Stimulated activated naive CD8-positive, alpha-beta T cell treated with anti-CD3 and anti-CD28 coated beads, Interleukin-15, Interleukin-2, amounts not matched to agents 100 U/mL and 50 U/mL, for 24 hours (primary cell): ENCODE results near the gene FAM53B.

Experiments
- ATAC-seq: fragments of 150-1000 bp; cut with Tn5 transposase; one replicate; pipeline ENCODE4 v1.10.0; 2021
- DNase-seq: peaks from one replicate; pipeline ENCODE4 v3.0.0; 2021

Gene FAM53B

DNA sequence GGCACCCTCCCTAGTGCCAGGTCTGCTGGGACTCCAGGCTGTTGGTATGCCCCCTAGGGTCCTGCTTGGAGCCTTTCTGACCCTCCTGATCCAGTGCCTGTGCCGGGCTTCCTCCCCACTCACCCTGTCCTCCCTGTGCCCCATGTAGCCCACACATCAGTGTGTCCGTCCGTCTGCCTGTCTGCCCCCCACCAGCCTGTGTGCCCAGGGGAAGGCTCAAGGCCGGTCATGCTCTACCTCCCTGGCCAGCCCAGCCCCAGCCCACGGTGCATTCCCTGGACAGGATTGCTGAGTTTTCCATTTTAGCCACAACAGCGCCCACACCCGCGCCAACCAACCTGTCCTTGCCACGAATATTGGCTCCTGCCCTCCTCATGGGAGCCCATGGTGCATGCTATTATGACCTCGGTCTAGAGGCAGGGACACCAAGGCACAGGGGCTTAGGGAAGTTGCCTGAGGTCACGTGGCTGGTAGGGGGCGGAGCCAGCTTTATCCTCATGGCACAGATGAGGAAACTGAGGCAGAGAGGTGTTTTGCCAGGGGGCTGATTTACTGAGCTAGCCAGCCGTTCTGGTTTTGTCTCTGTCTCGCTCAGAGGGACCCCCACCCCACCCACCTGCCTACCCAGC, 136.0 kb downstream of the FAM53B start:
- ATAC-seq (no peak), DNase-seq (no peak)

DNA sequence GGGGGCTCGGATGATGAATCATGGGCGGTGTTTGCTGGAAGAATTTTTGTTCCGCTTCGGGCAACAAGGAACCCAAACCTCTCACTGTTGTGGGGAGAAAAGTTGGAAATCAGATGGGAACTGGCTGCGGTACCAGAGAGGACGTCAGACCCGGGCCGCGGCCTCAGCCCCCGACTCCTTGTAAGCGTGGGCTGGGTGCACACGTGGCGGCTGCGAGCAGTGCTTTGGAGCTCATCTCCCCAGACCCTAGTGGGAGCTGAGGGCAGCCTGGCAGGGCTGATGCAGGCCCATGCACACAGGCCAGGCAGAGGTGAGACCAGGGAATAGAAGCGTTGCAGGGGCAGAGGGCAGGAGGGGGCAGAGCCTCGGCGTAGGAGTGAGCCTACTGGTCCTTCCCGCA, 136.5 kb downstream of the FAM53B start:
- DNase-seq (no peak), ATAC-seq (no peak)

DNA sequence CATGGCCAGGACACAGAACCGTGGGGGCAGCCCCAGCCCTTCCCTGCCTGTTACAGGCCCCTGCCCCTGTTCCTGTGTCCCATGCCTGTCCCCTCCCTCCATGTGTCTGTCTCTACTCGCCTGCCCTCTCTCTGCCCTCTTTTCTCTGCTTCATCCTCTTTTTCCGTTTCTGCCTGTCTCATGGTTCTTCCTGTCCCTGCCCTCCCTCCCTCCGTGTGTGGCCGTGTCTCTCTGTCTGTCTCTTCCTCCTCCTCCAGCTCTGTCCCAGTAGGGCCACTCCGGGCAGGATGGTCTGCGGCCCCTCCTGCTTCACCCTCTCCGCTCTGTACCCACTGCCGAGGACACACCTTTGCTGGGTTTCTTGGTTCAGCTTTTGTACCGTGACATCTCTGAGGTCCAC, 137.4 kb downstream of the FAM53B start:
- DNase-seq: no peak
- ATAC-seq: no peak

DNA sequence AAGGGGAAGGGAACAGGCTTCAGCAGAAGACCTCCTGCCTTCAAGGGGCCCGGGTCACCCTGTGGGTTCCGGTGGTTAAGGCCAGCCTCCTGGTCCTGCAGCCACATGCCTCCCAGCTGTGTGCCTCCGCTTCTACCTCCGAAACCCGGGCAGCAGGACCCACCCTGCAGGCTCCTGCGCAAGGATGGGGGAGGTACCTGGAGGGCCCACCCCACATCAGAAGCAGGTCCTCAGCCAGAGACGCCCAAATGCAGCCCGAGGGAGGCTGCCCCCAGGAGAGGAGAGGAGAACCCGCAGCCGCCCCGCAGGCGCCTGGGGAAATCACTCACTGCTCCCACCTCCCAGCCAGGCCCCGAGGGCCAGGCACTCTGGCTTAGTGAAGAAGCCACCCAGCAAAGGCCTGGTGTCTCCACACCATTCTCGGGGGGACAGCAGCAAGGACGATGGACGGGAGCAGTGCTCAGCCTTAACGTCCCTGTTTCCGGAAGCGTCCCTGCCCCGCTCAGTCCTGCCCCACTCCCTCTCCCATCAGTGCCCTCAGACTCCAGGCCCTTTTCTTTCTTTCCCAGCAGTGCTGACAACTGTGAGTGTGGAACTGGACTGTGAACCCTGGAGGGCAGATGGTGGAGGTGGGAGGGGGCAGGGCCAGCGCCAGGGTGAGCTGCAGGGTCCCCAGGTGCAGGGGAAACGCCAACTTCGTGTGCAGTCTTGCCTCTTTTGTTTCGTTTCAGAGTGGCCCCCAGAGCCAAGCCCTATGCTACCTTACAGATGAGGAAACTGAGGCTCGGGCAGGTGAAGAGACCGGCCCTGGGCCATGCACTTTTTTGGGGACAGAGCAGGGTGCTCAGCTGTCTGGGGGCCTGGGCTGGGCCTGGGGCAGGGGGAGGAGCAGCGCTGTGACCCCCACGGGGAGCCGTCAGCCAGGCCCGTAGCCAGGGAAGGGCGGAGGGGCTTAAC, 138.0 kb downstream of the FAM53B start:
- no peak for DNase-seq
- ATAC-seq: no peak

DNA sequence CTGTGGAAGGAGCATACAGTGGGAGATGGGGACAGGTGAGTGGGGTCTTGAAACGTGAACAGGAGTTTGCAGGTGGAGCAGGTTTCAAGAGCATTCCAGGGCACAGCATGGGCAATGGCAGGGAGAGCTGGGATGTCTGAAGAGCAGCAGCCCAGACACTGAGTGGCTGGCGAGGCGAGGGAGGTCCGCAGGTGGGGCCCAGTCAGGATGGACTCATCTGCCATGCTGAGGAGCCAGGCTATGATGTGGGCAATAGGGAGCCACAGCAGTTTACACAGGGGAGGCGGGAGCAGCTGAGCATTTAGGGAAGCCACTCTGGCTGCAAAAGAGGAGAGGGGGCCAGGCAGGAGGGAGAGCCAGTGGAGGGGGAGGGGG, 138.7 kb downstream of the FAM53B start:
- DNase-seq: no peak

DNA sequence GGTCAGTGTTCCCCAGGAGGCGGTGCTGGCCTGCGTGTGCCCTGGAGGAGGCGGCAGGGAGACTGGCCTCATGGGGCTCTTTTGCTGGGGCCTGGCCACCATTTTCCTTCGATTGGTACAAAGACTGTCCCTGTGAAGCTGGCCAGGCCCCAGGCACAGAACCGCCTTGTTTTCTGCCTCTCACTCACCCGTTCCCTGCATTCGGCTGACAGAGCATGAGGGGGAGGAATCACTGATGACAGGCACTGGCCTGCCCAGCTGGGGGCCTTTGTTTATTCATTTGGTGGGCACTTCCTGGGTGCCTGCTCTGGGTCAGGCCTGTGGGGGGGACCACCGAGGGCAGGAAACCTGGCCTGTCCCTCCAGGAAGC, 139.2 kb downstream of the FAM53B start:
- DNase-seq (no peak), ATAC-seq (no peak)

More for the DNA sequence above, 138.7 kb downstream of the FAM53B start:
- no peak for ATAC-seq

DNA sequence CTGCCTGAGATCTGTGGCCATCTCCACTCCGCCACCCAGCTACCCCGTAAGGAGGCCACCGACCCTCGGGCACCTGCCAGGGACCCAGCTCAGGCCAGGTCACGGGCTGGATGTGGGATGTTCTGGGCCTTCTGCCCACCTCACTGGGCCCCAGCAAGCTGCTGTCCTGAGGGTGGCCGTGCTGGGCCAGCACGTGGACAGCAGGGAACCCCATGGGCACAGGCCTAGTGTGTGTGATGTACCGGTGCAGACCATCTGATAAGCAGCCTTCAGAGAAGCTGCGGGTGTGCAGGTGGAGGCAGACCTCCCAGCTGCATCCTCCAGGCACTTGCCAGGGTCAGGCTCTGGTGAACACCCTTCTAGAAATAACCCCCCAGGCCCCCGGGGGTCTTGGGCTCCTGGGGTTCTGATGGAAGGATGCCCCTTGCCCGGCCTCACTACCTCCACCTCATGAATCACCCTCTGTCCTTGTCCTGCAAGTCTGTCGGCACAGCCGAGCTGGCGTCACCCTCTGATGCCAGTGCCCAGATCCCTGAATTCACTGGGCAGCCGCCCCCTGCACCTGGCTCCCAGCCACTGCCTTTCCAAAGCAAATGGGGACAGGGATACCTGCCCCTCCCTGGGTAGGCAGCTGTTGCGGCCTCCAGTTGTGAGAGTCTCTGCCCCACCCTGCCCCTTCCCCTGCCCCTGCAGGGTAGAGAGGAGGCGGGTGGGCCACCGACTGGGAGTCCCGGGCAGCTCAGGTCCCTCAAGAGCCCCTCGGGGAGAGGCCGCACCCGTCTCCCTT, 139.8 kb downstream of the FAM53B start:
- DNase-seq (peak; percentile 3), ATAC-seq (no peak)

DNA sequence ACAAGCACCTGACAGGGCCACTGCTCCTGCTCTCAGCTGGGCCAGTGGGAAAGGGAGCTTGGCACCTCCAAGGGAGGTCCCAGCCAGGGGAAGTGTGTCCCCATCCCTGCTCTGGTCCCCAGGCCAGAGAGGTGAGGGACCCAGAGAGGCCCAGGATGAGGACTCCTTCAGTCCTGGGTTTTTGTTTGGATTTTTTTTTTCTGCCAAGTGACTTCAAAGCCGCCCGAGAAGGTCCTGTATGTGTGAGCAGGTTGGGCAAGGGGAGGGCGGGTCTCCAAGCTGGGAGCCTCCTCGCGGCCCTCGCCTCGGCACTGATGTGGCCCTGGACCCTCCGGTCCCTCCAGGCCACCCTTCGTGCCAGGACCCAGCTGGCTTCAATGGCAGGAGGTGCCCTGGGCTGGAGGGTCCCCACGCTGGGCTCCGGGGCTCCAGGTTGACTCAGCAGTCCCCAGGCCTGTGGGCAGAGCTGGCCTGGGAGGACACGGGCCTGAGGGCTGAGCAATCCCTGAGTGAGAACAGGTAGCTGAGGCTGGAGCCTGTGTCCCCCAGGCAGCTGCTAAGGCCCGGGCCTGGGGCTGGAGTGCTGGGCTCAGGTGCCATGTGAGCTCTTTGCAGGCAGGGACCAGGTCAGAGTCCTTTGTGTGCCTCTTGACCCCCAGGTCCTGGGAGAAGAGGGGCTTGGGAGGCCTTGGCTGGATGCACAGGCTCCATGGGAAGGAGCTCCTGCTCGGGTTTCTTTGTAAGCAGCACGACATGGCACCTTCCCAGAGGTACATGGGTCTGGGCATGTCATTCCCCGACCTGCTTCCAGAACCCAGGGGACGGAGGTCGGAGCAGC, 140.6 kb downstream of the FAM53B start:
- ATAC-seq (no peak), DNase-seq (peak; percentile 3)

DNA sequence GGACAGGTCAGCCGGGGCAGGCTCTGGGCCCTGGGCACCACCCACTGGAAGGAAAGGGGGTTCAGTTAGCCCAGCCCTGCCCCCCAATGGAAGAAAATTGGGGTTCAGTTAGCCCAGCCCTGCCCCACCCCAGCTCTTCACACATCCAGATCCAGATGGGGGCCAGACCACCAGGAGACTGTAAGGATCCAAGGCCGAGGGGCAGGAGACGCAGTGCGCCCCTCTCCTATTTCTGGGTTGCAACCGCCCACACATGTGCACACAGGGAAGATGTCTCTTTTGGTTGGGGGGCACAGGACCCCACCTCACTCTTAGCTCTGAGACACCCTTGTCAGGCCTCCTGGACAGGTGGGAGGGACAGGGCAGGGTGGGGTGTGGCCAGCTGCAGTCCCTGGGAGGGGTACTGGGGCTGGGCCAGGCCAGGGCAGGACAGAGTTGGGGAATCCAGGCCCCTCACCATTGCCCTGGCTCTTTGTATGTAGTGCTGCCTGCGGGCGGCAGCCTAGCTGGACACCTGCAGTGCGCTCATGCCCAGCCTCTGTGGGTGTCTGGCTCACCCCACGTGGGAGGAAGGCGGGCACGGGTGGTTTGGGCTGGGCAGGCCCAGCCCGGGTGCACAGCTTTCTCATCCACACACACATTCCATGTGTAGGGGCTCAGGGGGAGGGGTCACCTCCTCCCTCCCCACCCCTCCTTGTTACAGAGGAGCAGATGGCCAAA, 141.4 kb downstream of the FAM53B start:
- ATAC-seq (no peak), DNase-seq (peak; percentile 4)

DNA sequence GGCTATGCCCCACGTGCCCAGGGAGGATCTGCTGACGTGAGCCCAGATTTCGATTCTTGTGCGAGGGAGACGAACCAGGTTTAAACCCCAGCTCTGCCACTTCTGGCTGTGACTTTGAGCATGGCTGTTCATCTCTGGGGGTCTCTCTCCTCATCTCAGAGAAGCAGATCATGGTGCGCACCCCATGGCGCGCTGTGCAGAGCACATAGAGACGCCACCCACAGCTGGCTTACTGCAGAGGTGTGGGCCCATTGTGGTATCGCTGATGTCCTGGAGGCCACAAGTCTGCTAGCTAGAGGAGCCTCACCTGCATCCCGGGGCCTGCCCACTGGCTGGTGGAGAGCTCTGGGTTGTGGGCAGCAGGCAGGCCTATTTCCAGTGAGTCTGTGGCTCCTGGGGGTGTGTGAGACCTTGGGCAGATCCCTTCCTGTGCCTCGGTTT, 142.0 kb downstream of the FAM53B start:
- ATAC-seq: no peak

DNA sequence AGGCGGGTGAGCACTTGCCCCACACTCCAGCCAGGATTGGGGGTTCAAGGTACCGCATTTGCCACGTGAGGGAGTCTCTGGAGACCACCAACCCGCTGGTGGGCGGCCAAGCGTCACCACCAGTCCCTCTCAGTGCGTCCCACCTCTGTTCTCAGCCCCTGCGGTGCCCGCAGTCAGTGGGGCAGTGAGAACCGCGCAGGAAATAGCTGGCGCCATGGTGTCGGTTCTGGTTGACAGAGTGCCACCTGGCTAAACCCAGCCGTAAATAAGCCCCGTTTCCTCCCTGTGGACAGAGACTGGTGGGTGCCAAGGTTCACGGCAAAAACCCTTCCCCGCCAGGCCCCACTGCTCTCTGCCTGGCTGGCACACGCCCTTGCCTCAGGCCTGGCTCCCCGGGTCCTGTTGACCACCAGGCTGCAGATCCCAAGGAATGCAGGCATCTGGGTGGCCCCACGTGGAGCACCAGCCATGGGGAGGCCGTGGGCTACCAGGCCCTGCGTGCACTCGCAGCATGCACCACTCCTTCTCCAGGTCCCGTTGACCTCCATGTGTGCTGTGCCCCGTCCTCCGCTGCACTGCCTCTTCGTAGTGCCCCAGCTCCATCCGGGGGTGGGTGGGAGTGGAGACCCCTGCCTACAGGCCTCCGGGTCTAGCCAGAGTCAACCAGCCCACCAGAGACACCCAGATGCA, 142.6 kb downstream of the FAM53B start:
- ATAC-seq (peak; percentile 45), DNase-seq (peak; percentile 28)

More for the DNA sequence above, 142.0 kb downstream of the FAM53B start:
- DNase-seq: peak; percentile 2

DNA sequence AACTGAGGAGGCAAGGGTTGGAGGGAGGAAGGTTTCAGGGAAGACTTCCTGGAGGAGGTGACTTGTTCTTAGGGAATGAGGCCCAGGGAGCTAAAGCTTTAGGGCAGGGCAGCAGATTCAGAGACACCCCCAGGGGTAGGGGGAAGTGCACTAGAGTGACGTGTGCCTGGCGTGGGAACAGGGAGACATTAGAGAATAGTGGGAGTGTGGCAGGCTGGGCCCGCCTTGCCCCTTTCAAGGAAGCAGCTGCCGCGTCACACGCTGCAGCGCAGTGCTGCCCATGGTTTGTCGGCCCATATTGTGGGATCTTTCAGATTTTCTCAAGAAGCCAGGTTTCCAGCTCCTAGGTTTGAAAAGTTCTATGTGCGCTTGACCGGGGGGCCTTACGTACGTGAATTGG, 143.2 kb downstream of the FAM53B start:
- ATAC-seq (no peak), DNase-seq (no peak)

DNA sequence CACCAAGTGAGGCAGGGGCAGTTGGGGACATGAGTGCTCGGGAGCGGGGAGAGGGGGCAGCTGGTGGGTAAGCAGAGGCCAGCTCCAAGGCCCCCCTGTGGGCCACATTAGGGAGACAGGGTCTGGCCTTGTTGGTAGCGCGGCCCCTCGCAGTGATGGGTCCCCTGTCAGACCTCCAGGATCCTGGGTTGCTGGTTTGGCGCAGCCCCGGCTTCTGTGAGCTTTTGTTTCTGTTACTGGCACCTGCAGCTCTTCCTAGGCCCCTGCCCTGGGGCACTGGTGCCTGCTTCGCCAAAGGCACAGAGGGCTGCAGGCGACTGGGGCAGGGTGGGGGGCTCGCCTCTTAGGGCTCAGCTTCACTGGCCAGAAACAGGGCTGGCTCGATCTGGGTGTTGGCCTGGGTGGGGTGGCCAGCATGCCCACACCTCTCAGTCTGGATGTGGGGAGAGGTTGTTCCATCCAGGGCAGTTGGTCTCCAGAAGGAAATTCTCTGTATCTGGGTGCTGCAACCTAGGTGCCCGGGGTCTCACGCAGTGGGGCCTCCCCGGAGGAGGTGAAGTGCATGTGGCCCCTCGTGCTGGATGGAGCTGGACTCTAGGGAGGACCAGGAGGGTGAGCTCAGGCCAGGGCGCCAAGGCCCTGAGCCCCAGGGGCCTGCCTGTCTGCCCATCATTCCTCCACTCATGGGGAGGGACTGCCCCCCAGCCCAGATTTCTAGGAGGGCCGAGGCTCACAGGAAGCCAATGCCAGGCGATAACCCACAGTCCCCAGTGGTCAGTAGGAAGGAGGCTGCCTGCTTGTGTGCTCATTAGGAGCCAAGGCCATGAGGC, 143.9 kb downstream of the FAM53B start:
- DNase-seq (no peak), ATAC-seq (no peak)

DNA sequence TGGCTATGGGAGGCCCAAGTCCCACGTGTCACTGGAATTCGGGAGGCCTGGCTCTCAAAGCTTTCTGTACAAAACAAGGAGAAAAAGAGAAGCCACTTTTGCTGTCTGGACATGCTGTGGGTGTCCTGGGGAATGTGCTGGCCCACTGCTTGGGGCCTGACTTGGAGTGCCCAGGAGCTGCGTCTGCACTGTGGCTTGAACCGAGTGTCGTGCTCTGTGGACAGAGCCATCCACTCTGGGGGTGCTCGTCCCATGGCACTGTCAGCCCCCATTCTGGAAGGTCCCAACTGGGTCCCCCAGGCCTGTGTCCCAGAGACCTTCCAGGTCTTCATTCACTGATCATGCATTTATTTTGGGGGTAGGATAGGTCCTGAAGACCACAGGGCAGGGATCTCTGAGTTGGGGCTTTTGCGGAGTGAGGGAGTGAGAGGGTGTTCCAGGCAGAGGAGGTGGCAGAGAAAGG, 144.6 kb downstream of the FAM53B start:
- ATAC-seq: no peak
- DNase-seq: no peak

DNA sequence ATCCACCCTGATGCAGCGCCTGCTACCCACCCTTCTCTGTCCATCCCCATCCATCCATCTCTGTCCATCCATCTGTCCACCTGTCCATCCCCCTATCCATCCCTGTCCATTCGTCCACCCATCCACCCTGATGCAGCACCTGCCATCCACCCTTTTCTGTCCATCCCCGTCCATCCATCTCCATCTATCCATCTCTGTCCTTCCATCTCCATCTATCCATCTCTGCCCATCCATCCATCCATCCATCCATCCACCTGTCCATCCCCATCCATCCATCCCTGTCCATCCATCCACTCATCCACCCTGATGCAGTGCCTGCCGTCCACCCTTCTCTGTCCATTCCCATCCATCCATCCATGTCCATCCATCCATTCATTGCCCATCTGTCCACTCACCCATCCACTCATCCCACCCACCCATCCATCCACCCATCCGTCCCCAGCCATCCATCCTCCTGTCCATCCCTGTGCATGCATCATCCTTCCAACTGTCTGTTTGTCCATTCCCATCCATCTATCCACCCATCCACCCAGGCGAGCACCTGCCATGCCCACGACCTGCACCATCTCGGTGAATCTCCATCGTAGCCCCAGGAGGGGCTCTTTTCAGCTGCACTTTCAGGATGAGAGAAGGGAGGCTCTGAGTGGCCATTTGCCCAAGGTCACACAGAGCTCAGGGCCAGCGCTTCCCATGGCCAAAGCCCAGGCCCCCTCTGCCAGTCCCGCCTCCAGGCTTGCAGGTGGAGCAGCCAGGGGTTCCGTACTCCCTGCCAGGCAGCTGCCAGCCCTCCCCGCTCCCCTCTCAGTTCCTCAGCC, 145.2 kb downstream of the FAM53B start:
- ATAC-seq (no peak), DNase-seq (no peak)

DNA sequence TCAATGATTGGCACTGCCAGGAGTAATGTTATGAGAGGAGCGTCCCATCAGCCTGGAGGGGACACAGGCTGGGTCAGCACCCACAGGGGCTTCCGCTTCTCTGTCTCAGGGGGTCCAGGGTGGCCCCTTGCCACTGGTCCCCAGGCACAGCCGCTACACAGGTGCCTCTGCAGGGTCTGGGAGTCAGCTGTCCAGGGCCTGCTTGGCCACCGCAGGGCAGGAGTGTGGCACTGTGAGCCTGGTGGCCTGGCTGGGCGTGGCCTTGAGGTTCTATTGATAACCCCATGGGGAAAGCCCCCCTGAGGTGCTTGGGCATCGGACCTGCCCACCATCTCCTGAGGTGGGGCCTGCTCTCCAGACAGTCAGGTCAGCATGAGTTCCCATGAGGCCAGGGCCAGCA, 146.0 kb downstream of the FAM53B start:
- no peak for ATAC-seq
- DNase-seq: no peak

DNA sequence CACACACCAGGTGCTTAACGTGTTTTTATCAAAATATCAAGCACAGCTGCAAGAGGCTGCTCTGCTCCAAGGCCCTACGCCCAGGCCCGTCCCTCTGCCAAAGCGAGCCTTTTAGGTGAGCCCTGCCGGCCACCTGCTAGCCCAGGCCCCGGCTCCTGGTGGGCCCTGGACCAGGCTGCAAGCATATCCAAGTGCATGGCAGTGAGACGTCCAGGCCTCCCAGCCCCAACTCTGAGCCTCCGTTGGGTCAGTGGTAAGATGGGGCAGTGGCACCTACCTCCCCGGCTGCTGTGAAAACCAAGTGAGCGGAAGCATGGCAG, 146.4 kb downstream of the FAM53B start:
- ATAC-seq (no peak), DNase-seq (no peak)

DNA sequence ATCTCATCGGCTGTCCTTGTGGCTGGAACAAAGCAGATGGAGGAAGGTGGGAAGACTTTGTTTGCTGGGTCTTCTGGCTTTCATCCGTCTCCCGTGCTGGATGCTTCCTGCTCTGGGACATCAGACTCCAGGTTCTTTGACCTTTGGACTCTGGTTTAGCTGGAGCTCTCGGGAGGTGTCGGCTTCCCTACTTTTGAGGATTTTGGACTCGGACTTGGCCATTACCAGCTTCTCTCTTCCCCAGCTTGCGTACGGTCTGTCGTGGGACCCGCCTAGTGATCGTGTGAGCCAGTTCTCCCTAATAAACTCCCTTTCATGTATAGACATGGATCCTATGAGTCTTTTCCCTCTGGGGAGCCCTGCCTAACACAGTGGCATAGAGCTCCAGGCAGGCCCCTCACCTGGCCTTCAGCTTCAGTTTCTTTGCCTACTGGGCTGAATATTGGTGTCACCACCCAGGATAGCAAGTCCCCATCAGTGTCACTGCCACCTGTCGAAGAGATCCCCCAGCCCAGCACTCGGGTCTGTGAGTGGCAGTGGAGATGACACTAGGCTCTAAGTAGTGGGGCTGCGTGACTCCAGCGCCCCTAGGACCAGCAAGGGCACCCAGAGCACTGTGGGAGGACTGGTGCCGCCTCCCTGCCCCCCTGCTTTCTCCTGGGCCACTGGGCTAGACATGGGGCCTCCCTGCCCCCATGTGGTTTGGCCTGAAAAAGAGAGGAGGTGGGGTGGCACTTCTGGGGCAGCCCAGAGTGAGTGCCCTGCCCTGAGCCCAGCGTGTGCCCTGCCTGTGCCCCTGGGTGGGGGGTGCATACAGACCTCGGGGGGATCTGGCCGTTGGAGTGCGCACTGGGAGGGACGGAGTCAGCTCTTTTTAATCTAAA, 147.0 kb downstream of the FAM53B start:
- DNase-seq (no peak), ATAC-seq (no peak)
